Measurements from ENCODE around the gene YAF2. TPM values are rescaled to one million over a fixed set of nuclear protein-coding genes. Genes with fewer than 3 reads are reported as not detected.
A peak's percentile ranks its signal among the peaks of the same experiment; 100 is the strongest.

The YAF2 gene
- total RNA-seq, 1 donor: 17.3 TPM

GRCh38 chr12:42162965-42163364 lies 75.1 kb downstream of the YAF2 start:
- peak; percentile 55 for DNase-seq (ENCODE audit: low read depth)
- no peak for TF ChIP-seq CTCF (IDR thresholded peaks at IDR 0.05; ENCODE audit: insufficient read depth, low read length)
- H3K4me3 ChIP-seq (ENCODE audit: low read depth, low read length): no peak overlapping the region

GRCh38 chr12:42162193-42162592 lies 75.9 kb downstream of the YAF2 start:
- DNase-seq (ENCODE audit: low read depth): peak; percentile 17
- no peak overlapping the region for H3K4me3 ChIP-seq (ENCODE audit: low read depth, low read length)
- no peak for TF ChIP-seq CTCF (IDR thresholded peaks at IDR 0.05; ENCODE audit: insufficient read depth, low read length)

GRCh38 chr12:42161529-42161928 lies 76.5 kb downstream of the YAF2 start:
- no peak for DNase-seq (ENCODE audit: low read depth)
- TF ChIP-seq CTCF (IDR thresholded peaks at IDR 0.05; ENCODE audit: insufficient read depth, low read length): no peak
- no peak overlapping the region for H3K4me3 ChIP-seq (ENCODE audit: low read depth, low read length)

- no peak for TF ChIP-seq CTCF (IDR thresholded peaks at IDR 0.05; ENCODE audit: insufficient read depth, low read length)
- no peak overlapping the region for H3K4me3 ChIP-seq (ENCODE audit: low read depth, low read length)
- DNase-seq (ENCODE audit: low read depth): no peak
Observed at GRCh38 chr12:42156232-42156631, 81.8 kb downstream of the YAF2 start.

- TF ChIP-seq CTCF (IDR thresholded peaks at IDR 0.05; ENCODE audit: insufficient read depth, low read length): no peak
Observed at GRCh38 chr12:42145552-42146215, 92.4 kb downstream of the YAF2 start.

GRCh38 chr12:42145197-42145549 lies 92.9 kb downstream of the YAF2 start:
- H3K4me3 ChIP-seq (ENCODE audit: low read depth, low read length): peak overlapping the region; percentile 77
- DNase-seq (ENCODE audit: low read depth): no peak
- TF ChIP-seq CTCF (IDR thresholded peaks at IDR 0.05; ENCODE audit: insufficient read depth, low read length): no peak

More at GRCh38 chr12:42145552-42146215, 92.4 kb downstream of the YAF2 start:
- no peak for DNase-seq (ENCODE audit: low read depth)
- no peak overlapping the region for H3K4me3 ChIP-seq (ENCODE audit: low read depth, low read length)

All from fibroblast of the aortic adventitia (primary cell).